Common myeloid progenitor, CD34-positive (primary cell): Measurements from ENCODE around the gene RIT2.

Experiments used
- CTCF ChIA-PET: fragments of 350-600 bp; sonication (Branson Sonifier 250); formaldehyde crosslinking; loops from one replicate; lab custom pipeline; 2021; ENCODE audit warnings: antibody characterized with exemption; lab: Charles Lee
- POLR2A ChIA-PET: fragments of 350-600 bp; sonication (Branson Sonifier 250); formaldehyde crosslinking; loops from one replicate; lab custom pipeline; 2021; ENCODE audit warnings: antibody characterized with exemption; lab: Charles Lee
- DNase-seq, 3 donors: peaks; one replicate each; pipeline versions ENCODE4 v3.0.0 to v3.0.0-alpha.2; 2013
- H3K27ac ChIP-seq, 2 experiments: 1 replicate in 1 of 2; 2 replicates in 1 of 2; pipeline ENCODE4 v1.7.0; 2013; ENCODE audit warnings: inconsistent platforms in 2 of 2, low read length in 2 of 2, mild to moderate bottlenecking in 2 of 2, low read depth in 1 of 2, moderate library complexity in 1 of 2; ENCODE audit not compliant: severe bottlenecking in 2 of 2, insufficient read depth in 1 of 2, poor library complexity in 1 of 2
- H3K27me3 ChIP-seq, 5 experiments: replicated peaks in 2 of 5; 1 replicate in 3 of 5; 2 replicates in 2 of 5; pipeline versions ENCODE4 v1.6.1 to v1.7.0; 2013; ENCODE audit warnings: low read length in 4 of 5, mild to moderate bottlenecking in 2 of 5, moderate library complexity in 2 of 5, inconsistent platforms in 1 of 5; ENCODE audit not compliant: insufficient read depth in 5 of 5, control insufficient read depth in 4 of 5
- H3K36me3 ChIP-seq, 4 experiments: 1 replicate in 2 of 4; 2 replicates in 2 of 4; pipeline versions ENCODE4 v1.6.1 to v1.7.0; 2013; ENCODE audit warnings: low read length in 3 of 4, control low read depth in 1 of 4, mild to moderate bottlenecking in 1 of 4; ENCODE audit not compliant: control insufficient read depth in 4 of 4, insufficient read depth in 4 of 4
- H3K4me1 ChIP-seq, 4 experiments: 1 replicate in 3 of 4; 2 replicates in 1 of 4; pipeline versions ENCODE4 v1.6.1 to v1.7.1; 2013; ENCODE audit warnings: low read length in 3 of 4, mild to moderate bottlenecking in 3 of 4, control low read depth in 1 of 4, inconsistent platforms in 1 of 4, moderate library complexity in 1 of 4; ENCODE audit not compliant: control insufficient read depth in 4 of 4, insufficient read depth in 4 of 4; ENCODE audit errors: control extremely low read depth in 1 of 4
- H3K4me3 ChIP-seq, 7 experiments: 1 replicate in 4 of 7; 2 replicates in 3 of 7; pipeline versions ENCODE4 v1.5.1 to v1.7.0; 2013; ENCODE audit warnings: mild to moderate bottlenecking in 7 of 7, low read length in 6 of 7, moderate library complexity in 6 of 7, inconsistent platforms in 2 of 7, low read depth in 2 of 7, control low read depth in 1 of 7; ENCODE audit not compliant: insufficient read depth in 4 of 7, control insufficient read depth in 1 of 7; ENCODE audit errors: extremely low read depth in 1 of 7
- H3K9me3 ChIP-seq, 5 experiments: 1 replicate in 4 of 5; 2 replicates in 1 of 5; pipeline versions ENCODE4 v1.6.1 to v1.7.1; 2013; ENCODE audit warnings: low read length in 4 of 5, mild to moderate bottlenecking in 2 of 5, inconsistent platforms in 1 of 5, low read depth in 1 of 5, moderate library complexity in 1 of 5; ENCODE audit not compliant: control insufficient read depth in 4 of 5, insufficient read depth in 2 of 5; ENCODE audit errors: control extremely low read depth in 1 of 5
- WGBS: methylation state at CpG from one replicate; pipeline ENCODE4 v1.1.5; 2013; ENCODE audit not compliant: insufficient coverage; 5-methylcytosine and 5-hydroxymethylcytosine counted together

The RIT2 gene

DNA sequence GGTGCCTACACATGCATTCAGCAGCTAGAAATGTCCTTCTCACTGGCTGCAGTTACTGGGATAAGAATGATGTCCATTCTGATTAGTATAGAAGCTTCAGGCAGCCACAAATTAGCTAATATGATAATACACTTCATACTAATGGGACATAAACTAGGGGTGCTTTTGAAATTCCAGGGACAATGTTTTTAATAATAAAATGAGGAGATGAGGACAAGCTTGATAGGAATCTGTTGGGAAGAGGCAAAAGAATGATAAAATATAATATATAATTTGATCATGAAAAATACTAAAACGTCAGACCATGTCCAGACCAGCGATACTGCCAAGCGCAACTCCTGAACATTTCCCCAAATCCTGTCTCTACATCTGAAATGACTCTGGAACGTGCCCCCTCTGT, 157.1 kb downstream of the RIT2 start:
- no peaks in the 10 kb centered on the region for H3K9me3 ChIP-seq
- 75% methylated on average over 4 of the region's 4 CpGs for WGBS
- no peaks in the 10 kb centered on the region for H3K36me3 ChIP-seq
- CTCF ChIA-PET, result no interaction called here
- POLR2A ChIA-PET, result no interaction called here
- DNase-seq, result no peak
- no peak overlapping the region for H3K27ac ChIP-seq
- no peaks in the 10 kb centered on the region for H3K4me1 ChIP-seq
- no peaks in the 10 kb centered on the region for H3K27me3 ChIP-seq
- no peak overlapping the region for H3K4me3 ChIP-seq

GRCh38 chr18:42956287-42956686, 159.2 kb downstream of the RIT2 start:
- Histone ChIP-seq H3K4me3 (no peak overlapping the region), H3K27me3 (no peaks in the 10 kb centered on the region), H3K36me3 (no peaks in the 10 kb centered on the region), H3K4me1 (no peaks in the 10 kb centered on the region), H3K27ac (no peak overlapping the region), H3K9me3 (no peaks in the 10 kb centered on the region)
- ChIA-PET CTCF (no interaction called here), POLR2A (no interaction called here)
- no peak for DNase-seq
- WGBS, result 100% methylated on average over 2 of the region's 3 CpGs

- ChIA-PET POLR2A (interaction anchor here (0.6 kb wide), 1 partner anchor 75 kb away, joined by 3 read pairs; no protein-coding TSS in a partner anchor), CTCF (no interaction called here)
- H3K27me3 ChIP-seq, result no peaks in the 10 kb centered on the region
- DNase-seq, result no peak
- no peaks in the 10 kb centered on the region for H3K9me3 ChIP-seq
- no peak overlapping the region for H3K27ac ChIP-seq
- no CpG with 5 or more reads among the region's 1 CpG for WGBS
- H3K4me1 ChIP-seq, result no peaks in the 10 kb centered on the region
- no peaks in the 10 kb centered on the region for H3K36me3 ChIP-seq
- H3K4me3 ChIP-seq, result no peak overlapping the region
These were observed 160.6 kb downstream of the RIT2 start for GRCh38 chr18:42954887-42955286.

DNA sequence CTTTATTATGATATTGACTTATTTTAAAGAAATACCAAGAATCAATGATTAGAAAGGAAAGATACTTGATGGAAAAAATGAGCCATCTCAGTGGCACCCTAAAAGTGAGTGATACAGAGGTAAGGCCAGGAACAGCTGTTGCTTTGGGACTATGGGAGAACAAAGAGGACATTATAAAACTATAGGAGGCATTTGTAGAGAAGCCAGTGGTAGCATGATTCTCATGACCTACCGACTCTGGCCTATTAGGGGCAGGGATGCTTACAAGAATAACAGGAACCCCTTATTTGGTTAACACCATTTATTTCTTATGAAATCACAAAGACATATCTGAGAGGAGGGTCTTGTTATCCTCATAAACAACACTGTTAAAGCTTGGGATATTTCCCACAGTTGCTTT, 162.2 kb downstream of the RIT2 start:
- H3K27ac ChIP-seq, result no peak overlapping the region
- ChIA-PET POLR2A (no interaction called here), CTCF (no interaction called here)
- no peaks in the 10 kb centered on the region for H3K27me3 ChIP-seq
- H3K4me1 ChIP-seq, result no peaks in the 10 kb centered on the region
- no peak for DNase-seq
- no CpG with 5 or more reads among the region's 1 CpG for WGBS
- no peaks in the 10 kb centered on the region for H3K9me3 ChIP-seq
- H3K4me3 ChIP-seq, result no peak overlapping the region
- no peaks in the 10 kb centered on the region for H3K36me3 ChIP-seq

GRCh38 chr18:42950732-42951131, 164.8 kb downstream of the RIT2 start:
- CTCF ChIA-PET, result no interaction called here
- Histone ChIP-seq H3K4me1 (no peaks in the 10 kb centered on the region), H3K27me3 (no peaks in the 10 kb centered on the region), H3K36me3 (no peaks in the 10 kb centered on the region), H3K27ac (no peak overlapping the region), H3K4me3 (no peak overlapping the region), H3K9me3 (no peaks in the 10 kb centered on the region)
- no peak for DNase-seq
- POLR2A ChIA-PET, result no interaction called here

DNA sequence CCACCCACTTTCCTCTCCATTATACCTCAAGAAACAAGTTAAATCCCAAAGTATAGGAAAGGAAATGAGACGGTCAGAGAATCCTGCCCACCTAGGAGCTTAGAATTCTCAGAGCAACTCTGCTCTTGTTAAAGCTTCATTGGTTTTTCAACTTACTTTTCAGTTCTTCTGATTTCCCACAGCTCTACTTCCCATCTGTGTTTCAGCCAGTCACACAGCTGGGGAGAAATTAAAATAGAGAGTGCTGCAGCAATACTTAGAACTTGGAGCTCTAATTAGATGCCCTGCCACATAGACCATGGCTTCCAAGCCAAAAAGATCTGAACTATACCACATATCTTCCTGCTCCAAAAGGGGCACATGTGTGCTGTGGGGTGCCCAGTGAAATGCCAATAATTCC, 166.7 kb downstream of the RIT2 start:
- Histone ChIP-seq H3K27me3 (no peaks in the 10 kb centered on the region), H3K4me3 (no peak overlapping the region), H3K36me3 (no peaks in the 10 kb centered on the region), H3K27ac (no peak overlapping the region), H3K4me1 (no peaks in the 10 kb centered on the region), H3K9me3 (no peaks in the 10 kb centered on the region)
- no CpG with 5 or more reads among the region's 1 CpG for WGBS
- DNase-seq, result no peak
- ChIA-PET POLR2A (no interaction called here), CTCF (no interaction called here)

- H3K27me3 ChIP-seq, result no peaks in the 10 kb centered on the region
- no peak overlapping the region for H3K4me3 ChIP-seq
- no peaks in the 10 kb centered on the region for H3K9me3 ChIP-seq
- no peak for DNase-seq
- H3K27ac ChIP-seq, result no peak overlapping the region
- no peaks in the 10 kb centered on the region for H3K4me1 ChIP-seq
- H3K36me3 ChIP-seq, result no peaks in the 10 kb centered on the region
- no CpG with 5 or more reads among the region's 2 CpGs for WGBS
- POLR2A ChIA-PET, result no interaction called here
- CTCF ChIA-PET, result no interaction called here
These were observed 173.6 kb downstream of the RIT2 start for GRCh38 chr18:42941860-42942259.
